HCT116 (cell line): ENCODE data around the gene RASSF7. TPM values are rescaled to one million over a fixed set of nuclear protein-coding genes. Genes with fewer than 3 reads are reported as not detected.
"Not testable (repeated sequence)": the region's sequence is repeated elsewhere in the genome, so short reads cannot be mapped to it uniquely, and the experiment has no call there.

Source experiments
- ATAC-seq: fragments of 200-7000 bp; cut with Tn5 transposase; 2 replicates; pipeline ENCODE4 v1.9.1; 2020; ENCODE audit warnings: mild to moderate bottlenecking, moderate library complexity
- BruUV-seq: library from RNA; stranded (reverse); fragments of 400-500 nt; replicated peaks from 2 replicates; lab custom pipeline; 2021; lab: Mats Ljungman, UMichigan
- CTCF ChIA-PET: fragments of 300-600 bp; sonication (Branson Sonifier 250); formaldehyde crosslinking; loops from one replicate; lab custom pipeline; 2021; ENCODE audit warnings: antibody characterized with exemption; lab: Charles Lee
- POLR2A ChIA-PET: fragments of 300-600, 350-600 bp; sonication (Branson Sonifier 250); formaldehyde crosslinking; loops from one replicate; lab custom pipeline; 2021; ENCODE audit warnings: antibody characterized with exemption; lab: Charles Lee
- RAD21 ChIA-PET, 2 experiments: fragments of 300-600 bp; sonication (Branson Sonifier 250); formaldehyde crosslinking; loops; one replicate each; lab custom pipeline; 2023; ENCODE audit warnings: low total read pairs in 2 of 2; ENCODE audit not compliant: uncharacterized antibody in 2 of 2, unreplicated experiment in 2 of 2, low non-redundant PET in 1 of 2; lab: Charles Lee
- DNase-seq: peaks from one replicate; pipeline ENCODE4 v3.0.0-alpha.2; 2010; ENCODE audit warnings: low read depth, low spot score
- H2AFZ ChIP-seq: fragments of 200-600 bp; shearing (Covaris generic), sonication (generic); 2 replicates; pipeline ENCODE4 v1.6.1; 2017; ENCODE audit warnings: low read depth, mixed run types, mixed read lengths, antibody characterized with exemption, low read length; ENCODE audit not compliant: poor library complexity, severe bottlenecking
- H3K27ac ChIP-seq: 2 replicates; pipeline ENCODE4 v1.5.1; 2012; ENCODE audit warnings: low read depth, low read length
- H3K27me3 ChIP-seq: fragments of 200-600 bp; sonication (generic); 2 replicates; pipeline ENCODE4 v1.6.1; 2016; ENCODE audit warnings: mixed run types, low read length, mixed read lengths; ENCODE audit not compliant: insufficient read depth
- H3K36me3 ChIP-seq, 2 experiments: fragments of 200-500 bp in 1 of 2; fragments of 200-600 bp in 1 of 2; sonication (Bioruptor generic) in 1 of 2; sonication (generic) in 1 of 2; 2 replicates each; pipeline versions ENCODE4 v1.5.1 to v1.6.1; 2014 to 2016; ENCODE audit warnings: low read length in 2 of 2, inconsistent platforms in 1 of 2, mixed read lengths in 1 of 2, mixed run types in 1 of 2; ENCODE audit not compliant: insufficient read depth in 2 of 2, control insufficient read depth in 1 of 2
- H3K4me1 ChIP-seq, 2 experiments: fragments of 200-600 bp in 1 of 2; sonication (generic) in 1 of 2; 2 replicates each; pipeline versions ENCODE4 v1.5.1 to v1.6.1; 2012 to 2017; ENCODE audit warnings: low read length in 2 of 2, inconsistent platforms in 1 of 2, mild to moderate bottlenecking in 1 of 2, mixed read lengths in 1 of 2, mixed run types in 1 of 2, moderate library complexity in 1 of 2; ENCODE audit not compliant: insufficient read depth in 2 of 2, control insufficient read depth in 1 of 2
- H3K4me2 ChIP-seq: fragments of 200-600 bp; sonication (generic); 2 replicates; pipeline ENCODE4 v1.6.1; 2017; ENCODE audit warnings: mixed run types, low read length, mixed read lengths
- H3K4me3 ChIP-seq, 2 experiments: fragments of 200-600 bp in 1 of 2; sonication (generic) in 1 of 2; replicated peaks in 1 of 2; 2 replicates each; pipeline ENCODE4 v1.5.1; 2011 to 2016; ENCODE audit warnings: low read length in 2 of 2, control low read depth in 1 of 2, low read depth in 1 of 2, mild to moderate bottlenecking in 1 of 2, mixed read lengths in 1 of 2, mixed run types in 1 of 2
- H3K79me2 ChIP-seq: fragments of 200-600 bp; sonication (generic); 2 replicates; pipeline ENCODE4 v1.6.1; 2017; ENCODE audit warnings: mild to moderate bottlenecking, mixed run types, low read length, moderate library complexity, mixed read lengths; ENCODE audit not compliant: insufficient read depth
- H3K9ac ChIP-seq: fragments of 200-600 bp; sonication (generic); 2 replicates; pipeline ENCODE4 v1.6.1; 2016; ENCODE audit warnings: low read length, mixed read lengths
- H3K9me2 ChIP-seq: fragments of 200-600 bp; sonication (generic), shearing (Covaris generic); 2 replicates; pipeline ENCODE4 v1.6.1; 2017; ENCODE audit warnings: mixed run types, mild to moderate bottlenecking, moderate library complexity; ENCODE audit not compliant: insufficient read depth
- H3K9me3 ChIP-seq, 2 experiments: fragments of 200-500 bp in 1 of 2; fragments of 200-600 bp in 1 of 2; sonication (Bioruptor generic) in 1 of 2; sonication (generic) in 1 of 2; 2 replicates each; pipeline ENCODE4 v1.6.1; 2014 to 2017; ENCODE audit warnings: low read length in 2 of 2, mixed read lengths in 2 of 2, inconsistent platforms in 1 of 2, low read depth in 1 of 2, mild to moderate bottlenecking in 1 of 2, mixed run types in 1 of 2, moderate library complexity in 1 of 2; ENCODE audit not compliant: control insufficient read depth in 1 of 2, insufficient read depth in 1 of 2
- H4K20me1 ChIP-seq: fragments of 200-600 bp; sonication (generic), shearing (Covaris generic); 2 replicates; pipeline ENCODE4 v1.6.1; 2017; ENCODE audit warnings: mixed run types, mild to moderate bottlenecking, moderate library complexity; ENCODE audit not compliant: insufficient read depth
- EGR1 ChIP-seq: IDR thresholded peaks from 2 replicates; pipeline ENCODE4 v1.6.1; 2012; ENCODE audit warnings: low read depth
- JUND ChIP-seq: IDR thresholded peaks from 2 replicates; pipeline ENCODE4 v1.6.1; 2012
- SP1 ChIP-seq: IDR thresholded peaks from 2 replicates; pipeline ENCODE4 v1.6.1; 2012; ENCODE audit warnings: low read depth
- TCF7L2 ChIP-seq: IDR thresholded peaks from 2 replicates; pipeline ENCODE4 v1.7.0; 2011; ENCODE audit warnings: borderline replicate concordance, inconsistent platforms; ENCODE audit not compliant: insufficient read depth, insufficient read length; ENCODE audit errors: extremely low read depth
- intact Hi-C: fragments of 100-400 bp; cut with micrococcal nuclease; formaldehyde crosslinking; loops from 2 replicates; pipeline ENCODE4 v1.10.0; 2022
- total RNA-seq: library from RNA; stranded (reverse); gene quantifications from one replicate; pipeline ENCODE4 v1.2.1, GENCODE V29; 2021; ENCODE audit not compliant: unreplicated experiment
- TF ChIP-seq, protein P1 (sequence below): IDR thresholded peaks from 2 replicates; pipeline ENCODE4 v1.6.1; 2012; ENCODE audit warnings: low read depth
- TF ChIP-seq, protein P2 (sequence below): IDR thresholded peaks from 2 replicates; pipeline ENCODE4 v1.6.1; 2012

Gene RASSF7
- total RNA-seq, 1 experiment from 2014 or later = 35.9 TPM

DNA sequence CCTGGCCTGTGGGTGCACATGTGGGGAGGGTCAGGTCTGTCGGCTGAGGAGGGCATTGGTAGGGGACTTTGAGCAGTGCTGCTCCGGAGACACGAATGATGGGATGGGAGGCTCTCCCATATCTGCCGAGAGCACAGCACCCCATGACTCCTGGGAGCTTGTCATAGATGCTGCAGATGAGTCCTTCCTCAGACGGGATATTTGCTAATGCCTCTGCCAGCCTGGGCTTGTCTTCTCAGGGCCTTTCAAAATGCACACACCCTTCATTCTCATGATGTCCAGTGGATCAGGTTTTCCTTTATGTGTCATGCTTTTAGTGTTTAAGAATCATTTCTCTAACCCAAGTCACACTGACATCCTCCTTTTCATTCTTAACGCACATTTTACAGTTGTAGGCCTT, 45.6 kb upstream of the RASSF7 start:
- H3K27me3 ChIP-seq = no peaks in the 10 kb centered on the region
- CTCF ChIA-PET = no interaction called here
- peaks cover 4 to 5% of the 10 kb centered on the region in 2 experiments; a peak in 3 of 4 replicates for H3K4me1 ChIP-seq
- H4K20me1 ChIP-seq = no peaks in the 10 kb centered on the region
- H3K9ac ChIP-seq = no peak overlapping the region
- H3K9me3 ChIP-seq = peaks cover 0 to 21% of the 10 kb centered on the region in 2 experiments; a peak in 1 of 4 replicates
- no peak overlapping the region for H3K4me2 ChIP-seq
- no peak for ATAC-seq
- intact Hi-C loops = no loop called here
- TF ChIP-seq, protein P1, sequence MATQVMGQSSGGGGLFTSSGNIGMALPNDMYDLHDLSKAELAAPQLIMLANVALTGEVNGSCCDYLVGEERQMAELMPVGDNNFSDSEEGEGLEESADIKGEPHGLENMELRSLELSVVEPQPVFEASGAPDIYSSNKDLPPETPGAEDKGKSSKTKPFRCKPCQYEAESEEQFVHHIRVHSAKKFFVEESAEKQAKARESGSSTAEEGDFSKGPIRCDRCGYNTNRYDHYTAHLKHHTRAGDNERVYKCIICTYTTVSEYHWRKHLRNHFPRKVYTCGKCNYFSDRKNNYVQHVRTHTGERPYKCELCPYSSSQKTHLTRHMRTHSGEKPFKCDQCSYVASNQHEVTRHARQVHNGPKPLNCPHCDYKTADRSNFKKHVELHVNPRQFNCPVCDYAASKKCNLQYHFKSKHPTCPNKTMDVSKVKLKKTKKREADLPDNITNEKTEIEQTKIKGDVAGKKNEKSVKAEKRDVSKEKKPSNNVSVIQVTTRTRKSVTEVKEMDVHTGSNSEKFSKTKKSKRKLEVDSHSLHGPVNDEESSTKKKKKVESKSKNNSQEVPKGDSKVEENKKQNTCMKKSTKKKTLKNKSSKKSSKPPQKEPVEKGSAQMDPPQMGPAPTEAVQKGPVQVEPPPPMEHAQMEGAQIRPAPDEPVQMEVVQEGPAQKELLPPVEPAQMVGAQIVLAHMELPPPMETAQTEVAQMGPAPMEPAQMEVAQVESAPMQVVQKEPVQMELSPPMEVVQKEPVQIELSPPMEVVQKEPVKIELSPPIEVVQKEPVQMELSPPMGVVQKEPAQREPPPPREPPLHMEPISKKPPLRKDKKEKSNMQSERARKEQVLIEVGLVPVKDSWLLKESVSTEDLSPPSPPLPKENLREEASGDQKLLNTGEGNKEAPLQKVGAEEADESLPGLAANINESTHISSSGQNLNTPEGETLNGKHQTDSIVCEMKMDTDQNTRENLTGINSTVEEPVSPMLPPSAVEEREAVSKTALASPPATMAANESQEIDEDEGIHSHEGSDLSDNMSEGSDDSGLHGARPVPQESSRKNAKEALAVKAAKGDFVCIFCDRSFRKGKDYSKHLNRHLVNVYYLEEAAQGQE = no peak
- no peak for TF ChIP-seq EGR1
- TF ChIP-seq, all 23 proteins: peak for 0
- ChIA-PET RAD21 (no interaction called here), POLR2A (no interaction called here)
- no peak overlapping the region for H3K27ac ChIP-seq
- no peak overlapping the region for H2AFZ ChIP-seq
- H3K4me3 ChIP-seq = no peak overlapping the region
- BruUV-seq = no TSS peak
- H3K79me2 ChIP-seq = no peaks in the 10 kb centered on the region
- no peaks in the 10 kb centered on the region for H3K9me2 ChIP-seq
- no peak for DNase-seq
- H3K36me3 ChIP-seq = peaks cover 0 to under 1% of the 10 kb centered on the region in 2 experiments; a peak in 1 of 4 replicates

DNA sequence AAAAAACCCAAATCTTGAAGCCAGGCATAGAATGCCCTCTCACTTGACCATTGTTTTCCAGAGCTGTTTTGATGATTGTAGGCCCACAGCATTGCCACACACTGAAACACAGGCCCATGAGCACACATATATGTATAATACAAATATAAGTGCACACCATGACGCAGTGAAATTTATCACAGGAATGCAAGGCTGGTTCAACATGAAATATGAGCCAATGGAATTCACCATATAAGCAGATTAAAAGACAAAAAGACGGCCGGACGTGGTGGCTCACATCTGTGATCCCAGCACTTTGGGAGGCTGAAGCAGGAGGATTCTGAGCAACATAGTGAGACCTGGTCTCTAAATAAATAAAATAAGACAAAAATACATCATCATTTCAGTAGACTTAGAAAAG, 44.4 kb upstream of the RASSF7 start:
- Histone ChIP-seq H3K27ac (no peak overlapping the region), H3K4me2 (no peak overlapping the region), H3K27me3 (no peaks in the 10 kb centered on the region), H3K36me3 (no peaks in the 10 kb centered on the region), H3K79me2 (no peaks in the 10 kb centered on the region), H3K9me2 (no peaks in the 10 kb centered on the region), H3K9ac (no peak overlapping the region), H3K4me1 (peaks cover 4 to 5% of the 10 kb centered on the region in 2 experiments; a peak in 3 of 4 replicates), H3K4me3 (no peak overlapping the region), H4K20me1 (no peaks in the 10 kb centered on the region), H2AFZ (no peak overlapping the region), H3K9me3 (peaks cover 0 to 21% of the 10 kb centered on the region in 2 experiments; a peak in 1 of 4 replicates)
- ChIA-PET CTCF (no interaction called here), POLR2A (no interaction called here), RAD21 (no interaction called here)
- ATAC-seq = no peak
- no peak for TF ChIP-seq SP1
- no peak for TF ChIP-seq JUND
- TF ChIP-seq, protein P2, sequence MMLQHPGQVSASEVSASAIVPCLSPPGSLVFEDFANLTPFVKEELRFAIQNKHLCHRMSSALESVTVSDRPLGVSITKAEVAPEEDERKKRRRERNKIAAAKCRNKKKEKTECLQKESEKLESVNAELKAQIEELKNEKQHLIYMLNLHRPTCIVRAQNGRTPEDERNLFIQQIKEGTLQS = no peak
- no peak for TF ChIP-seq TCF7L2
- intact Hi-C loops = no loop called here
- DNase-seq = no peak
- no TSS peak for BruUV-seq

DNA sequence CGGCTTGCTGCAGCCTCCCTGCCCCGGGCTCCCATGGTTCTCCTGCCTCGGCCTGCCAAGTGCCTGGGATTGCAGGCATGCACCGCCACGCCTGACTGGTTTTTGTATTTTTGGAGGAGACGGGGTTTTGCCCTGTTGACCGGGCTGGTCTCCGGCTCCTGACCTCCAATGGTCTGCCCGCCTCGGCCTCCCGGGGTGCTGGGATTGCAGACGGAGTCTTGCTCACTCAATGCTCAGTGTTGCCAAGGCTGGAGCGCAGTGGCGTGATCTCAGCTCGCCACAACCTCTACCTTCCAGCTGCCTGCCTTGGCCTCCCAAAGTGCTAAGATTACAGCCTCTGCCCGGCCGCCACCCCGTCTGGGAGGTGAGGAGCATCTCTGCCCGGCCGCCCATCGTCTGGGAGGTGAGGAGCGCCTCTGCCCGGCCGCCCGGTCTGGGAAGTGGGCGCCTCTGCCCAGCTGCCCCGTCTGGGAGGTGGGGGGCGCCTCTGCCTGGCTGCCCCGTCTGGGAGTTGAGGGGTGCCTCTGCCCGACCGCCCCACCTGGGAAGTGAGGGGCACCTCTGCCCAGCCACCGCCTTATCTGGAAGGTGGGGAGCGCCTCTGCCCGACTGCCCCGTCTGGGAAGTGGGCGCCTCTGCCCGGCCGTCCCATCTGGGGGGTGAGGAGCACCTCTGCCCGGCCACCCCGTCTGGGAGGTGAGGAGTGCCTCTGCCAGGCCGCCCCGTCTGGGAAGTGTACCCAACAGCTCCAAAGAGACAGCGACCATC, 43.7 kb upstream of the RASSF7 start:
- H3K4me3 ChIP-seq, H3K9me2 ChIP-seq, H3K9ac ChIP-seq, ATAC-seq, H3K27ac ChIP-seq, POLR2A ChIA-PET, CTCF ChIA-PET, H3K36me3 ChIP-seq, intact Hi-C loops, H3K79me2 ChIP-seq, H4K20me1 ChIP-seq, H2AFZ ChIP-seq, DNase-seq, H3K27me3 ChIP-seq, H3K4me2 ChIP-seq, BruUV-seq, RAD21 ChIA-PET, H3K4me1 ChIP-seq: not testable (repeated sequence)
- peaks cover 0 to 21% of the 10 kb centered on the region in 2 experiments; a peak in 1 of 4 replicates for H3K9me3 ChIP-seq
